VCaP (cell line): ENCODE results near the gene FGFR2.

ENCODE experiments used
- H3K27ac ChIP-seq: fragments of 450-650 bp; 2 replicates; pipeline ENCODE4 v1.5.1; 2017
- TF ChIP-seq, protein P1 (sequence below): fragments of 450-650 bp; conservative IDR thresholded peaks from 2 replicates; pipeline ENCODE4 v1.5.1; 2017; ENCODE audit warnings: mild to moderate bottlenecking, moderate library complexity

FGFR2 gene

DNA sequence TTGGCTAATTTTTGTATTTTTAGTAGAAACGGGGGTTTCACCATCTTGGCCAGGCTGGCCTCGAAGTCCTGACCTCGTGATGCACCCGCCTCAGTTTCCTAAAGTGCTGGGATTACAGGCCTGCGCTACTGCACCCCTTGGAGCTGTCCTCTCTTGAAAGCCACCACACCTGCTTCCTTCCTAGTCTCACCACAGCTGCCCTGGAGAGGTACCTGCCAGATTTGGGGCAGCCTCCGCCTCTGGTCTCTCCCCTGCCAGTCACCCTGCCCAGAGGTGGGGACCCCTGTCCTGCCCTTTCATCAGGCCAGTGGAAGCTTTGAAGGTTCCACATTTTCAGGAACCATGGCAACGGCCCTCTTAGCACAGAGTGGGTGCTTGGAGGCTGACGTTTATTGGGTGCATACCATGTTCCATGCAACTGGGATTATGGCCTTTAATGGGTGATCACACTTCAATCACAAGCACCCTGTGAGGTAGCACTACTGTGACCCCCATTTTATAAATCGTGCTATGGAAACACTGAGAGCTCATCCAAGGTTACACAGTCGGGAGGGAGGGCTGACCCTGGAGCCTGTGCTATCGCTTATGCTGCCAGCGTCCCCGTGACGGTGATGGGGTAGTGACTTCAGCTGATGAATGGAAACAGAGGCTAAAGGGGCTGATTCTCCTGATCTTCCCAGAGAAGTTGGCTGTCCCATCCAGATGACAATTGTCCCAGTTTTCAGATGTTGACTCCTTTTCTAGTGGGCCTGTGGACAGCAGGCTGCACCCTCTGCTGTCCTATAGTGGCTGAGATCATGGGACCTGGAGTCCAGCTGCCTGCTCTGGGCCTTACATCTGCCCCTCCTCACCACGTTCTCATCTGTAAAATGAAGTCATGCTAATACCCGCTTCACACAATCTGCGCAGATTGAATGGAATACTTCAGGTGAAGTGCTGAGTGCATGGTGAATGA is 11.5 kb upstream of the FGFR2 start:
- no peak overlapping the region for H3K27ac ChIP-seq
- TF ChIP-seq, protein P1, sequence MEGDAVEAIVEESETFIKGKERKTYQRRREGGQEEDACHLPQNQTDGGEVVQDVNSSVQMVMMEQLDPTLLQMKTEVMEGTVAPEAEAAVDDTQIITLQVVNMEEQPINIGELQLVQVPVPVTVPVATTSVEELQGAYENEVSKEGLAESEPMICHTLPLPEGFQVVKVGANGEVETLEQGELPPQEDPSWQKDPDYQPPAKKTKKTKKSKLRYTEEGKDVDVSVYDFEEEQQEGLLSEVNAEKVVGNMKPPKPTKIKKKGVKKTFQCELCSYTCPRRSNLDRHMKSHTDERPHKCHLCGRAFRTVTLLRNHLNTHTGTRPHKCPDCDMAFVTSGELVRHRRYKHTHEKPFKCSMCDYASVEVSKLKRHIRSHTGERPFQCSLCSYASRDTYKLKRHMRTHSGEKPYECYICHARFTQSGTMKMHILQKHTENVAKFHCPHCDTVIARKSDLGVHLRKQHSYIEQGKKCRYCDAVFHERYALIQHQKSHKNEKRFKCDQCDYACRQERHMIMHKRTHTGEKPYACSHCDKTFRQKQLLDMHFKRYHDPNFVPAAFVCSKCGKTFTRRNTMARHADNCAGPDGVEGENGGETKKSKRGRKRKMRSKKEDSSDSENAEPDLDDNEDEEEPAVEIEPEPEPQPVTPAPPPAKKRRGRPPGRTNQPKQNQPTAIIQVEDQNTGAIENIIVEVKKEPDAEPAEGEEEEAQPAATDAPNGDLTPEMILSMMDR, result no peak

DNA sequence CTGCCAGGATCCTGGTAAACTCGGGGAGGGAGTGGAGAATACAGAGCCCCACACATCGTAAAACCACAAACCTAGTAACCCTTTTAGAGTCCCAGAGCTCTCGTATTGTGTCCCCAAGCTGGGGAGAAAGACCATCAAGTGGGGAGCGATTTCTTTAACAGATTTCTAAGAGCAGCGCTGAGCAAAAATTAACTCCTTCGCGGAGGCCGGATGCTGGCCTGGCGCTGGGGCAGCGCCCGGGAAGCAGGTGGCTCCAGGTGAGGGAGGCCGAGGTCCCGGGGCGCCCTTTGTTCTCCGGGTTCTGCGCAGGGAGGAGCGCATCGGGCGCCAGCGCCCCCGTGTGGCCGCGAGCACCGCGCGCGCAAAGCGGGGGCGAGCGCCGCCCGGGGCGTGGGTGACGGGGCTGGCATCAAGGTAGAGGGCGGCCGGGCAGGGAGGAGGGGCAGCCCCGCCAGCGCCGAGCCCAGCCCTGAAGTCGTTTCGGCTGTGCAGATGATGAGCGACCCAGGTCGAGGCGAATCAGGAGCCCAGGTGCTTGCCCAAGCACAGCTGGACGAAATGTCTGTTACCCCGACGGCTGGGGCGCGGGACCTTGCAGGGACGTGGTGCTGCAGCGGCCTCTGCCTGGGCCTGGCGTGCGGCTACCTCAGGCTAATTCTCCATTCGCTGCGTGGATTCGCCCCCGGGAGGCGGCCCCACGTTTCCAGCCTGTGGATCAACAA is 10.4 kb upstream of the FGFR2 start:
- no peak overlapping the region for H3K27ac ChIP-seq

GRCh38 chr10:121607310-121608055 is 9.2 kb upstream of the FGFR2 start:
- H3K27ac ChIP-seq, result no peak overlapping the region
- TF ChIP-seq, protein P1, result no peak

More for the DNA sequence above, 10.4 kb upstream of the FGFR2 start:
- TF ChIP-seq, protein P1, result peak; percentile 91

DNA sequence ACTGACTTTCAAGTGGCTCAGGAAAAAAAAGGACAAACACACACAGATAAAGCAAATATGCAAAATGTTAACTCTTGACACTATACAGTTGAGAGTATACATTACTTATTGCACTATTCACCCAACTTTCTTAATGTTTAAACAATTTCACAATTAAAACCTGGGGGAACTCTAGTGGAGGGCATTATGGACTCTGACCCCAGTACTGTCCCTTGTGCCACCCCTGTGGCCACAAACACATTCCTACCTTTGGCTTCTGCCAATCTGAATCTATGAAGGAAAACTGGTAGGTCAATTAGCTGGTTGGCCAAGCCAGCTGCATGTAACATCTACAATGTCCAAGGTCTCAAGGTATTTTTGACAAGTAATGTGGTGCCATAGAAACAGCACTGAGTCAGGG is 7.5 kb upstream of the FGFR2 start:
- H3K27ac ChIP-seq, result no peak overlapping the region
- TF ChIP-seq, protein P1, result no peak

DNA sequence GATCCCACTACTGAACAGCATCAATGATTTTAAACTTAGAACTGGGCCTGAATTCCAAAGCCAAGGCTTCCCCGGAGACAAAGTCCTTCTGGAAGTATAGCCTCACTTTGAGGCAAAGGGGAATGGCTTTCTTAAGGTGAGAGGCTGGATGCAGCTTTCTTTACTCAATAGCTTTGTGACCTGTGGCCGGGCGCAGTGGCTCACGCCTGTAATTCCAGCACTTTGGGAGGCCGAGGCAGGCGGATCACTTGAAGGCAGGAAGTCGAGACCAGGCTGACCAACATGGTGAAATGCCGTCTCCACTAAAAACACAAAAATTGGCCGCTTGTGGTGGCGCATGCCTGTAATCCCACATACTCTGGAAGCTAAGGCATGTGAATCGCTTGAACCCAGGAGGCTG is 3.2 kb upstream of the FGFR2 start:
- TF ChIP-seq, protein P1, result no peak
- H3K27ac ChIP-seq, result no peak overlapping the region

DNA sequence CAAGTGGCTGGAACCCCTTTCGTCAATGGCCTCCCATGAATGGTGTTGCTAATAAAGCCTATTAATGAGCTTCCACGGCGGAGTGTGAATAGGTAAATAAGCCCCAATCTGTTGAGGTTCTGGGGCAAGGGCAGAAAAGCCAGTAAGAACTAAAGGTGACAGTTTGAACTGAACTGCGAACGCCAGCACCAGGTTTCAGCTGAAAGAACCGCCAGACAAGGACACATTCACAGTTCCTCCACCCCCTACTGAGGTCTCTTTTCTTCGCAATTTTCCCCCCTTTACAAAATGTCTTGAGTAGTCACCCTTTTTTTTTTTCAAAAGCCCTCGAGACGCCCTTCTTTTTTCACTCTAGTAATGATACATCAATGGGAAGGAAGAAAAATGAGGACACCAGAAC is 2.4 kb upstream of the FGFR2 start:
- no peak overlapping the region for H3K27ac ChIP-seq
- TF ChIP-seq, protein P1, result no peak

GRCh38 chr10:121599947-121600346 is 1.7 kb upstream of the FGFR2 start:
- H3K27ac ChIP-seq, result no peak overlapping the region
- TF ChIP-seq, protein P1, result no peak
